ENCODE measurements around the gene MRPL48. TPM values are rescaled to one million over a fixed set of nuclear protein-coding genes. Genes with fewer than 3 reads are reported as not detected.

The MRPL48 gene
- total and polyA plus RNA-seq, 10 of the 15 experiments (the other 5 are each of a cell fraction or from before 2014, with no cell fraction given): 46.7 to 159 (median 83.4) TPM

DNA sequence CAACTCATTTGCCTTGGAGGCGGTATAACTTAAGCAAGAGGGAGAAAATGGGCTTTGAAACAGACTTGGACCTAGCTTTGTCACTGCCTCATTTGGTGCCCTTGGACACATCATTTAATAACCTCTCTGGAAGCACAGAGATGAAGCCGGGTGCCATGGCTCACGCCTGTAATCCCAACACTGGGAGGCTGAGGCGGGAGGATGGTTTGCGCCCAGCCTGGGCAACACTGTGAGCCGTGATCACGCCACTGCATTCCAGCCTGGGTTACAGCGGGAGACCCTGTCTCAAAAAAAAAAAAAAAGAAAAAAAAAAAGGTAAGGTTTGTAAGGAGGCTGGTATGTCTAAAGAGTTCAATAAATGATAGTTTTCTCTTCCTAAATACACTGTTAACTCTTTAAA, 88.2 kb downstream of the MRPL48 start (continued):
- TF ChIP-seq, protein P1, sequence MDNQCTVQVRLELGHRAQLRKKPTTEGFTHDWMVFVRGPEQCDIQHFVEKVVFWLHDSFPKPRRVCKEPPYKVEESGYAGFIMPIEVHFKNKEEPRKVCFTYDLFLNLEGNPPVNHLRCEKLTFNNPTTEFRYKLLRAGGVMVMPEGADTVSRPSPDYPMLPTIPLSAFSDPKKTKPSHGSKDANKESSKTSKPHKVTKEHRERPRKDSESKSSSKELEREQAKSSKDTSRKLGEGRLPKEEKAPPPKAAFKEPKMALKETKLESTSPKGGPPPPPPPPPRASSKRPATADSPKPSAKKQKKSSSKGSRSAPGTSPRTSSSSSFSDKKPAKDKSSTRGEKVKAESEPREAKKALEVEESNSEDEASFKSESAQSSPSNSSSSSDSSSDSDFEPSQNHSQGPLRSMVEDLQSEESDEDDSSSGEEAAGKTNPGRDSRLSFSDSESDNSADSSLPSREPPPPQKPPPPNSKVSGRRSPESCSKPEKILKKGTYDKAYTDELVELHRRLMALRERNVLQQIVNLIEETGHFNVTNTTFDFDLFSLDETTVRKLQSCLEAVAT (IDR thresholded peaks at IDR 0.05): 0 out of 2 replicates have a peak, but pooled peaks have one; percentile 20
- TF ChIP-seq WRNIP1 (IDR thresholded peaks at IDR 0.05; ENCODE audit: borderline replicate concordance, low read depth, low read length): 0 out of 2 replicates have a peak, but pooled peaks have one; percentile 13

DNA sequence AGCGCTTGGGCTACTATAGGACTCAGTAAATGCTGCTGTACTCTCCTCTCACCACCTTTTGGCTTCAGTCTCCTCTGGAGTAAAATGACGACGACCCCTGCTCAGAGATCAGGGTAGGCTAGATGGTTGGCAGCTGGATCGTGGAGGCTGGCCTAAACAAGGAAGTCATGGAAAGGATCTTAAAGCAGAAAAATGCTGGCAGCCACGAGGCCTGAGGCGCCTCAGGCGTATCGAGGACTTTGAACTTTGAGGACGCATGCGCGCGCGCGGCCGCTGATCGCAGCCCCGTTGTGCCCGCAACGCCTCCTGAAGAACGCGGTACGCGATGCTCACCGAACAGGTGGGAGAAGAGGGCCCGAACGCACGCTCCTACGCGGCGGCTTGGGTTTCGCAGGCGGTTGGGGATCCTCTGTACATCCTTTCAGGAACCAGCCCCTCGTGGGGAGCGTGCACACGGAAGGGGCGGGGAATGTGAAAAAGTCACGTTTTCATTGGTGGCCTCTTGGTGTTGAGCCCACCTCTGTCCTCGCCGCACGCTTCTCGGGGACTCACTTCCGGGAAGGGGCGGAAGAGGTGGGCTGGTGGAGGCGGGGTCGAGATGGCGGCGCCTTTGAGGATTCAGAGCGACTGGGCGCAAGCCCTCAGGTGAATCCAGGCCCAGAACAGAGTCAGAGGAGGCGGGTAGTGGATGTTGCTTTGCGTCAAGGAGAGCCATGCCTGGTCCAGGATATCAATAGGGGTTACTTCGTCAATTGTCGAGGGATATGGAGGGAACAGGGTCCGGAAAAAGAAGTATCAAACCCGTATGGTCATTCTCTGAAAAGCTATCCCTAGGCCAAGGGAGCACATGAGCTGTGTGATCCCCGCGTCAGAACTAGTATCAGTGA, 89.0 kb downstream of the MRPL48 start, which contains the start of the genes COA4 and PAAF1:
COA4 (minus strand) TSS at position 423 of the 887 bp plus-strand sequence. CDS start 3,468 bp downstream, outside the sequence.
PAAF1 (plus strand) TSS at position 576 of the 887 bp plus-strand sequence; CDS start at position 599, 23 bp downstream.
- Histone ChIP-seq H3K9me3 (replicated peaks; ENCODE audit: control insufficient read depth, insufficient read depth, low read length) (no peaks in the 10 kb centered on the region), H2AFZ (ENCODE audit: control insufficient read depth, low read depth, low read length) (peak within 1 kb of the TSS; percentile 89), H4K20me1 (ENCODE audit: control insufficient read depth, insufficient read depth) (no peaks in the 10 kb centered on the region), H3K4me2 (ENCODE audit: control insufficient read depth, insufficient read depth) (peak within 1 kb of the TSS; percentile 55), H3K9ac (ENCODE audit: control insufficient read depth, insufficient read depth, low read length) (peak within 1 kb of the TSS; percentile 97), H3K79me2 (ENCODE audit: control insufficient read depth, insufficient read depth, low read length) (peaks cover 43% of the 10 kb centered on the region), H3K27ac (ENCODE audit: control insufficient read depth, insufficient read depth) (peak within 1 kb of the TSS; percentile 94), H3K36me3 (ENCODE audit: control insufficient read depth in 2 of 2, insufficient read depth in 2 of 2, low read length in 1 of 2) (peaks cover 0 to 5% of the 10 kb centered on the region in 2 experiments), H3K27me3 (replicated peaks in 1 of 2; ENCODE audit: control insufficient read depth in 2 of 2, insufficient read depth in 2 of 2, low read length in 1 of 2) (no peaks in the 10 kb centered on the region), H3K4me3 (peak within 1 kb of the TSS; percentile 94), H3K4me1 (ENCODE audit: control insufficient read depth, insufficient read depth, low read length) (no peaks in the 10 kb centered on the region)
- ChIA-PET SMC1A (ENCODE audit: uncharacterized antibody, unreplicated experiment) (interaction anchor here (0.9 to 1.6 kb wide), 4 partner anchors 88 to 124 kb away, joined by 3 to 5 read pairs (median 3); partner anchors contain the start of gene RAB6A), CTCF (interaction anchor here (1.6 kb wide), 1 partner anchor 54 kb away, joined by 3 read pairs; no protein-coding TSS in a partner anchor), RAD21 (ENCODE audit: unreplicated experiment) (interaction anchor here (0.7 to 0.9 kb wide), 2 partner anchors 72 to 115 kb away, joined by 3 read pairs; no protein-coding TSS in a partner anchor), POLR2A (interaction anchor here (0.6 to 1.5 kb wide), 9 partner anchors 10 to 1209 kb away, joined by 3 to 7 read pairs (median 3); partner anchors contain the start of genes MRPL48 and RAB6A)
- intact Hi-C loops (cut with micrococcal nuclease; ENCODE audit: unreplicated experiment): no loop called here
- peak; percentile 97 for ATAC-seq
- BruUV-seq (replicated peaks): no TSS peak
- peak; percentile 77 for FAIRE-seq
- in situ Hi-C loops (cut with MboI): no loop called here
- peak; percentile 97 for DNase-seq (ENCODE audit: low read depth, low spot score)
- 1% methylated on average over 57 of the region's 57 CpGs for WGBS (ENCODE audit: insufficient coverage, insufficient replicate concordance, low lambda C conversion rate, missing lambda C conversion rate)
- TF ChIP-seq PML (IDR thresholded peaks at IDR 0.05; ENCODE audit: low read length) (peak; percentile 79), MEF2A (IDR thresholded peaks at IDR 0.05; ENCODE audit: insufficient read depth, low read depth, low read length) (0 out of 2 replicates have a peak, but pooled peaks have one; percentile 25), SIX5 (IDR thresholded peaks at IDR 0.05; ENCODE audit: low read depth, low read length, severe bottlenecking) (peak; percentile 3), KDM1A (IDR thresholded peaks at IDR 0.05; ENCODE audit: borderline replicate concordance) (no peak), SP1 (IDR thresholded peaks at IDR 0.05; ENCODE audit: low read depth, low read length) (peak; percentile 73), PAX8 (IDR thresholded peaks at IDR 0.05) (no peak), MXI1 (IDR thresholded peaks at IDR 0.05; ENCODE audit: low read depth, low read length) (peak; percentile 95), ESRRA (IDR thresholded peaks at IDR 0.05; ENCODE audit: low read length) (peak; percentile 56; the same call in 1 of the 2 replicates)
- TF ChIP-seq, protein P2, sequence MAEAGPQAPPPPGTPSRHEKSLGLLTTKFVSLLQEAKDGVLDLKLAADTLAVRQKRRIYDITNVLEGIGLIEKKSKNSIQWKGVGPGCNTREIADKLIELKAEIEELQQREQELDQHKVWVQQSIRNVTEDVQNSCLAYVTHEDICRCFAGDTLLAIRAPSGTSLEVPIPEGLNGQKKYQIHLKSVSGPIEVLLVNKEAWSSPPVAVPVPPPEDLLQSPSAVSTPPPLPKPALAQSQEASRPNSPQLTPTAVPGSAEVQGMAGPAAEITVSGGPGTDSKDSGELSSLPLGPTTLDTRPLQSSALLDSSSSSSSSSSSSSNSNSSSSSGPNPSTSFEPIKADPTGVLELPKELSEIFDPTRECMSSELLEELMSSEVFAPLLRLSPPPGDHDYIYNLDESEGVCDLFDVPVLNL (IDR thresholded peaks at IDR 0.05; ENCODE audit: low read depth, low read length): no peak; the same call in 1 of the 2 replicates
- TF ChIP-seq, protein P3, sequence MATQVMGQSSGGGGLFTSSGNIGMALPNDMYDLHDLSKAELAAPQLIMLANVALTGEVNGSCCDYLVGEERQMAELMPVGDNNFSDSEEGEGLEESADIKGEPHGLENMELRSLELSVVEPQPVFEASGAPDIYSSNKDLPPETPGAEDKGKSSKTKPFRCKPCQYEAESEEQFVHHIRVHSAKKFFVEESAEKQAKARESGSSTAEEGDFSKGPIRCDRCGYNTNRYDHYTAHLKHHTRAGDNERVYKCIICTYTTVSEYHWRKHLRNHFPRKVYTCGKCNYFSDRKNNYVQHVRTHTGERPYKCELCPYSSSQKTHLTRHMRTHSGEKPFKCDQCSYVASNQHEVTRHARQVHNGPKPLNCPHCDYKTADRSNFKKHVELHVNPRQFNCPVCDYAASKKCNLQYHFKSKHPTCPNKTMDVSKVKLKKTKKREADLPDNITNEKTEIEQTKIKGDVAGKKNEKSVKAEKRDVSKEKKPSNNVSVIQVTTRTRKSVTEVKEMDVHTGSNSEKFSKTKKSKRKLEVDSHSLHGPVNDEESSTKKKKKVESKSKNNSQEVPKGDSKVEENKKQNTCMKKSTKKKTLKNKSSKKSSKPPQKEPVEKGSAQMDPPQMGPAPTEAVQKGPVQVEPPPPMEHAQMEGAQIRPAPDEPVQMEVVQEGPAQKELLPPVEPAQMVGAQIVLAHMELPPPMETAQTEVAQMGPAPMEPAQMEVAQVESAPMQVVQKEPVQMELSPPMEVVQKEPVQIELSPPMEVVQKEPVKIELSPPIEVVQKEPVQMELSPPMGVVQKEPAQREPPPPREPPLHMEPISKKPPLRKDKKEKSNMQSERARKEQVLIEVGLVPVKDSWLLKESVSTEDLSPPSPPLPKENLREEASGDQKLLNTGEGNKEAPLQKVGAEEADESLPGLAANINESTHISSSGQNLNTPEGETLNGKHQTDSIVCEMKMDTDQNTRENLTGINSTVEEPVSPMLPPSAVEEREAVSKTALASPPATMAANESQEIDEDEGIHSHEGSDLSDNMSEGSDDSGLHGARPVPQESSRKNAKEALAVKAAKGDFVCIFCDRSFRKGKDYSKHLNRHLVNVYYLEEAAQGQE (IDR thresholded peaks at IDR 0.05; ENCODE audit: low read depth, low read length): no peak
- TF ChIP-seq, protein P4, sequence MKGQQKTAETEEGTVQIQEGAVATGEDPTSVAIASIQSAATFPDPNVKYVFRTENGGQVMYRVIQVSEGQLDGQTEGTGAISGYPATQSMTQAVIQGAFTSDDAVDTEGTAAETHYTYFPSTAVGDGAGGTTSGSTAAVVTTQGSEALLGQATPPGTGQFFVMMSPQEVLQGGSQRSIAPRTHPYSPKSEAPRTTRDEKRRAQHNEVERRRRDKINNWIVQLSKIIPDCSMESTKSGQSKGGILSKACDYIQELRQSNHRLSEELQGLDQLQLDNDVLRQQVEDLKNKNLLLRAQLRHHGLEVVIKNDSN (IDR thresholded peaks at IDR 0.05; ENCODE audit: borderline replicate concordance, extremely low read length, insufficient read depth, low read depth, low read length): no peak
